Colonic mucosa (tissue), 4 donors: ENCODE results near the gene KRTAP10-2. TPM values are rescaled to one million over a fixed set of nuclear protein-coding genes. Genes with fewer than 3 reads are reported as not detected.

ENCODE experiments used
- DNase-seq: peaks from one replicate; pipeline ENCODE4 v3.0.0-alpha.2; 2020
- H3K27ac ChIP-seq: fragments of 200-600 bp; one replicate; pipeline ENCODE4 v1.8.0; 2021
- H3K27me3 ChIP-seq: fragments of 200-600 bp; one replicate; pipeline ENCODE4 v1.8.0; 2021
- H3K36me3 ChIP-seq: fragments of 200-600 bp; one replicate; pipeline ENCODE4 v1.8.0; 2021
- H3K4me1 ChIP-seq: fragments of 200-600 bp; one replicate; pipeline ENCODE4 v1.8.0; 2021; ENCODE audit warnings: mild to moderate bottlenecking
- H3K4me3 ChIP-seq: fragments of 200-600 bp; one replicate; pipeline ENCODE4 v1.8.0; 2021
- H3K9ac ChIP-seq, 2 donors: one replicate each; pipeline ENCODE4 v1.7.0; 2013; ENCODE audit warnings: control low read depth in 2 of 2, low read depth in 2 of 2, low read length in 2 of 2
- H3K9me3 ChIP-seq: fragments of 200-600 bp; one replicate; pipeline ENCODE4 v1.8.0; 2021
- CTCF ChIP-seq: fragments of 200-600 bp; IDR thresholded peaks from one replicate; pipeline ENCODE4 v1.8.0; 2022; ENCODE audit warnings: antibody characterized with exemption, mild to moderate bottlenecking
- intact Hi-C: fragments of 100-400 bp; cut with DNase I; formaldehyde crosslinking; loops from one replicate; pipeline ENCODE4 v1.14.1; 2022
- total RNA-seq, 2 donors: library from RNA; stranded (reverse); fragmentation: NEBNext Ultra II Directional in 1 of 2; extraction: Animal tissue kit (Norgen Biotek cat#: 25700) in 1 of 2; gene quantifications; one replicate each; pipeline ENCODE4 v1.2.1, GENCODE V29; 2021
- donor health status: healthy.
- donor health status: DM: no; HTN: no; CAD: no.
- donor health status: DM: no; HTN: no; CAD: no.

KRTAP10-2 gene
- total RNA-seq, 2 donors from 2014 or later = not detected

GRCh38 chr21:44539046-44539445 lies 12.3 kb downstream of the KRTAP10-2 start:
- TF ChIP-seq CTCF = no peak
- Histone ChIP-seq H3K9me3 (no peaks in the 10 kb centered on the region), H3K4me1 (no peaks in the 10 kb centered on the region), H3K9ac (no peak overlapping the region), H3K36me3 (no peaks in the 10 kb centered on the region), H3K27me3 (no peaks in the 10 kb centered on the region), H3K4me3 (no peak overlapping the region), H3K27ac (no peak overlapping the region)
- intact Hi-C loops = no loop called here
- DNase-seq = peak; percentile 12

- DNase-seq = peak; percentile 10
- Histone ChIP-seq H3K4me1 (no peaks in the 10 kb centered on the region), H3K36me3 (no peaks in the 10 kb centered on the region), H3K27me3 (no peaks in the 10 kb centered on the region), H3K9me3 (no peaks in the 10 kb centered on the region), H3K9ac (no peak overlapping the region), H3K4me3 (no peak overlapping the region), H3K27ac (no peak overlapping the region)
- intact Hi-C loops = no loop called here
- no peak for TF ChIP-seq CTCF
Observed at GRCh38 chr21:44537930-44538911, 13.1 kb downstream of the KRTAP10-2 start.

GRCh38 chr21:44535963-44536362 lies 15.3 kb downstream of the KRTAP10-2 start:
- Histone ChIP-seq H3K9ac (no peak overlapping the region), H3K9me3 (no peaks in the 10 kb centered on the region), H3K4me1 (no peaks in the 10 kb centered on the region), H3K27me3 (no peaks in the 10 kb centered on the region), H3K36me3 (no peaks in the 10 kb centered on the region), H3K4me3 (no peak overlapping the region), H3K27ac (no peak overlapping the region)
- DNase-seq = no peak
- no peak for TF ChIP-seq CTCF
- intact Hi-C loops = no loop called here

- no peaks in the 10 kb centered on the region for H3K36me3 ChIP-seq
- no peak for TF ChIP-seq CTCF
- H3K4me1 ChIP-seq = no peaks in the 10 kb centered on the region
- H3K4me3 ChIP-seq = no peak overlapping the region
- no peaks in the 10 kb centered on the region for H3K27me3 ChIP-seq
- intact Hi-C loops = no loop called here
- H3K9me3 ChIP-seq = no peaks in the 10 kb centered on the region
- DNase-seq = no peak
- H3K9ac ChIP-seq = no peak overlapping the region
- H3K27ac ChIP-seq = no peak overlapping the region
Observed at GRCh38 chr21:44534688-44535087, 16.6 kb downstream of the KRTAP10-2 start.

- Histone ChIP-seq H3K4me3 (no peak overlapping the region), H3K9me3 (no peaks in the 10 kb centered on the region), H3K9ac (no peak overlapping the region), H3K27me3 (no peaks in the 10 kb centered on the region), H3K36me3 (no peaks in the 10 kb centered on the region), H3K27ac (no peak overlapping the region), H3K4me1 (no peaks in the 10 kb centered on the region)
- intact Hi-C loops = no loop called here
- TF ChIP-seq CTCF = no peak
- DNase-seq = no peak
Observed at GRCh38 chr21:44533891-44534627, 17.2 kb downstream of the KRTAP10-2 start.
